ENCODE results near the gene TMEM130. TPM values are rescaled to one million over a fixed set of nuclear protein-coding genes. Genes with fewer than 3 reads are reported as not detected.
"Not testable (repeated sequence)": the region's sequence is repeated elsewhere in the genome, so short reads cannot be mapped to it uniquely, and the experiment has no call there.

TMEM130 gene
- total RNA-seq, 2 experiments from 2014 or later = not detected

- Mint-ChIP-seq H3K4me3 (no peak overlapping the region), H3K36me3 (no peaks in the 10 kb centered on the region), H3K27ac (no peak overlapping the region), H3K4me1 (no peaks in the 10 kb centered on the region), H3K9me3 (ENCODE audit: low read depth) (no peaks in the 10 kb centered on the region), H3K27me3 (peaks cover 13% of the 10 kb centered on the region)
- DNase-seq (no peak), ATAC-seq (no peak)
- CTCF ChIA-PET = no interaction called here
Observed at GRCh38 chr7:98855610-98856422, 14.0 kb downstream of the TMEM130 start.

- H3K4me1 Mint-ChIP-seq = no peaks in the 10 kb centered on the region
- H3K9me3 Mint-ChIP-seq (ENCODE audit: low read depth) = no peaks in the 10 kb centered on the region
- H3K27ac Mint-ChIP-seq = no peak overlapping the region
- no peaks in the 10 kb centered on the region for H3K36me3 Mint-ChIP-seq
- H3K27me3 Mint-ChIP-seq = no peaks in the 10 kb centered on the region
- DNase-seq = no peak
- no peak overlapping the region for H3K4me3 Mint-ChIP-seq
- no peak for ATAC-seq
- CTCF ChIA-PET = interaction anchor here (0.7 kb wide), 1 partner anchor 11 kb away, joined by 4 read pairs; no protein-coding TSS in a partner anchor
Observed at GRCh38 chr7:98852826-98853225, 17.0 kb downstream of the TMEM130 start.

GRCh38 chr7:98848918-98849317 lies 20.9 kb downstream of the TMEM130 start:
- Mint-ChIP-seq H3K9me3 (ENCODE audit: low read depth) (no peaks in the 10 kb centered on the region), H3K27me3 (no peaks in the 10 kb centered on the region), H3K36me3 (no peaks in the 10 kb centered on the region), H3K4me3 (no peak overlapping the region), H3K4me1 (no peaks in the 10 kb centered on the region), H3K27ac (no peak overlapping the region)
- no peak for ATAC-seq
- no peak for DNase-seq
- CTCF ChIA-PET = no interaction called here

- not testable (repeated sequence) for H3K27me3 Mint-ChIP-seq; DNase-seq; H3K27ac Mint-ChIP-seq; ATAC-seq; H3K4me3 Mint-ChIP-seq; H3K9me3 Mint-ChIP-seq (ENCODE audit: low read depth); H3K4me1 Mint-ChIP-seq; H3K36me3 Mint-ChIP-seq
- CTCF ChIA-PET = interaction anchor here (0.6 to 3.0 kb wide), 8 partner anchors 9 to 421 kb away, joined by 3 to 28 read pairs (median 4); partner anchors contain the start of gene TRRAP
Observed at GRCh38 chr7:98842552-98842951, 27.3 kb downstream of the TMEM130 start.

GRCh38 chr7:98841179-98841997 lies 28.4 kb downstream of the TMEM130 start:
- CTCF ChIA-PET = interaction anchor here (0.7 to 3.0 kb wide), 15 partner anchors 10 to 420 kb away, joined by 3 to 28 read pairs (median 4); no protein-coding TSS in a partner anchor
- H3K36me3 Mint-ChIP-seq = no peaks in the 10 kb centered on the region
- no peaks in the 10 kb centered on the region for H3K9me3 Mint-ChIP-seq (ENCODE audit: low read depth)
- DNase-seq (peak; percentile 72), ATAC-seq (peak; percentile 68)
- H3K4me3 Mint-ChIP-seq = no peak overlapping the region
- H3K4me1 Mint-ChIP-seq = no peaks in the 10 kb centered on the region
- H3K27me3 Mint-ChIP-seq = peaks cover 6% of the 10 kb centered on the region
- H3K27ac Mint-ChIP-seq = no peak overlapping the region

GRCh38 chr7:98840722-98841121 lies 29.1 kb downstream of the TMEM130 start:
- no peaks in the 10 kb centered on the region for H3K4me1 Mint-ChIP-seq
- H3K36me3 Mint-ChIP-seq = no peaks in the 10 kb centered on the region
- ATAC-seq (no peak), DNase-seq (no peak)
- peaks cover 6% of the 10 kb centered on the region for H3K27me3 Mint-ChIP-seq
- no peak overlapping the region for H3K4me3 Mint-ChIP-seq
- no peak overlapping the region for H3K27ac Mint-ChIP-seq
- CTCF ChIA-PET = interaction anchor here (0.6 to 3.0 kb wide), 11 partner anchors 10 to 419 kb away, joined by 3 to 28 read pairs (median 5); no protein-coding TSS in a partner anchor
- no peaks in the 10 kb centered on the region for H3K9me3 Mint-ChIP-seq (ENCODE audit: low read depth)

GRCh38 chr7:98840096-98840495 lies 29.7 kb downstream of the TMEM130 start:
- Mint-ChIP-seq H3K4me3 (no peak overlapping the region), H3K27me3 (peaks cover 6% of the 10 kb centered on the region), H3K27ac (no peak overlapping the region), H3K9me3 (ENCODE audit: low read depth) (no peaks in the 10 kb centered on the region), H3K4me1 (no peaks in the 10 kb centered on the region), H3K36me3 (no peaks in the 10 kb centered on the region)
- CTCF ChIA-PET = interaction anchor here (1.2 to 3.0 kb wide), 4 partner anchors 9 to 419 kb away, joined by 3 to 28 read pairs (median 12); no protein-coding TSS in a partner anchor
- no peak for ATAC-seq
- DNase-seq = no peak

- no peak overlapping the region for H3K4me3 Mint-ChIP-seq
- ATAC-seq (no peak), DNase-seq (no peak)
- CTCF ChIA-PET = interaction anchor here (0.7 kb wide), 1 partner anchor 417 kb away, joined by 3 read pairs; no protein-coding TSS in a partner anchor
- no peaks in the 10 kb centered on the region for H3K36me3 Mint-ChIP-seq
- H3K9me3 Mint-ChIP-seq (ENCODE audit: low read depth) = no peaks in the 10 kb centered on the region
- no peak overlapping the region for H3K27ac Mint-ChIP-seq
- no peaks in the 10 kb centered on the region for H3K4me1 Mint-ChIP-seq
- peaks cover 6% of the 10 kb centered on the region for H3K27me3 Mint-ChIP-seq
Observed at GRCh38 chr7:98837630-98837972, 32.2 kb downstream of the TMEM130 start.

GRCh38 chr7:98836811-98837629 lies 32.8 kb downstream of the TMEM130 start:
- H3K36me3 Mint-ChIP-seq = no peaks in the 10 kb centered on the region
- ATAC-seq (peak; percentile 45), DNase-seq (peak; percentile 42)
- H3K9me3 Mint-ChIP-seq (ENCODE audit: low read depth) = no peaks in the 10 kb centered on the region
- H3K27me3 Mint-ChIP-seq = peaks cover 6% of the 10 kb centered on the region
- H3K4me1 Mint-ChIP-seq = no peaks in the 10 kb centered on the region
- H3K4me3 Mint-ChIP-seq = no peak overlapping the region
- CTCF ChIA-PET = no interaction called here
- H3K27ac Mint-ChIP-seq = no peak overlapping the region

GRCh38 chr7:98834949-98835348 lies 34.9 kb downstream of the TMEM130 start:
- DNase-seq = no peak
- Mint-ChIP-seq H3K27me3 (no peaks in the 10 kb centered on the region), H3K36me3 (no peaks in the 10 kb centered on the region), H3K4me1 (no peaks in the 10 kb centered on the region), H3K27ac (no peak overlapping the region), H3K4me3 (no peak overlapping the region), H3K9me3 (ENCODE audit: low read depth) (no peaks in the 10 kb centered on the region)
- CTCF ChIA-PET = interaction anchor here (1.5 kb wide), 1 partner anchor 10 kb away, joined by 4 read pairs; no protein-coding TSS in a partner anchor
- no peak for ATAC-seq

GRCh38 chr7:98833022-98833421 lies 36.8 kb downstream of the TMEM130 start:
- CTCF ChIA-PET = interaction anchor here (3.3 kb wide), 1 partner anchor 8 kb away, joined by 28 read pairs; no protein-coding TSS in a partner anchor
- H3K27me3 Mint-ChIP-seq = no peaks in the 10 kb centered on the region

GRCh38 chr7:98831641-98832221 lies 38.1 kb downstream of the TMEM130 start:
- peak; percentile 43 for DNase-seq
- Mint-ChIP-seq H3K27me3 (no peaks in the 10 kb centered on the region), H3K4me3 (no peak overlapping the region), H3K27ac (no peak overlapping the region), H3K9me3 (ENCODE audit: low read depth) (no peaks in the 10 kb centered on the region), H3K4me1 (no peaks in the 10 kb centered on the region), H3K36me3 (no peaks in the 10 kb centered on the region)
- CTCF ChIA-PET = interaction anchor here (0.8 to 3.3 kb wide), 3 partner anchors 9 to 397 kb away, joined by 3 to 28 read pairs (median 4); no protein-coding TSS in a partner anchor
- ATAC-seq = no peak

More at GRCh38 chr7:98833022-98833421, 36.8 kb downstream of the TMEM130 start:
- Mint-ChIP-seq H3K27ac (no peak overlapping the region), H3K9me3 (ENCODE audit: low read depth) (no peaks in the 10 kb centered on the region), H3K4me3 (no peak overlapping the region), H3K36me3 (no peaks in the 10 kb centered on the region), H3K4me1 (no peaks in the 10 kb centered on the region)
- DNase-seq (no peak), ATAC-seq (no peak)
